Subcutaneous adipose tissue (tissue), 4 donors: Measurements from ENCODE around the gene SRGAP1. TPM values are rescaled to one million over a fixed set of nuclear protein-coding genes. Genes with fewer than 3 reads are reported as not detected.

Experiments
- CTCF ChIP-seq: fragments of 450-650 bp; IDR thresholded peaks from one replicate; pipeline ENCODE4 v1.5.1; 2016; ENCODE audit warnings: low read depth, mild to moderate bottlenecking, control low read depth, antibody characterized with exemption, moderate library complexity
- total RNA-seq, 4 donors: library from RNA; depleted of rRNA; stranded (reverse); fragments of >200 nt; gene quantifications; one replicate each; pipeline ENCODE4 v1.1.0, GENCODE V29; 2016

Gene SRGAP1
- total RNA-seq, 4 donors from 2014 or later, result 10.0 to 27.2 (median 23.8) TPM

DNA sequence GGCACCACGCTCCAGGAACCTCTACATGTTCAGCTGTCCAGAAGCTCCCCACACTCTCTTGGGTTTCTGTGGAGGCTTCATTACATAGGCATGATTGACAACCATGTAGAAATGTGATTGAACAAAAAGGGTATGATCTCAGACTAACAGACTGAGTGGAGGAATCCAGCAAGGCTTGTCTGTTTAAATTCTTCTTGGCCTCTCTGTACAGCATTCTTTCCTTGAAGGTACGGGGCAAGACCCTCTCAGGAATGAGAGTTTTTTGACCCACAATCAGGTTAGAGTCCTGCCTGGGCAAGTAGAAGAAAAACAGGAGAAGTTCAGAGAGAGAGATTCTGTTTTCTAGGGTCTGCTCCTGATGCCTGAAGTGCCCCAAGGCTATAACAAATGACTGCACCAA, 40.9 kb downstream of the SRGAP1 start:
- TF ChIP-seq CTCF, result no peak

GRCh38 chr12:63888908-63889635, 44.6 kb downstream of the SRGAP1 start:
- no peak for TF ChIP-seq CTCF

DNA sequence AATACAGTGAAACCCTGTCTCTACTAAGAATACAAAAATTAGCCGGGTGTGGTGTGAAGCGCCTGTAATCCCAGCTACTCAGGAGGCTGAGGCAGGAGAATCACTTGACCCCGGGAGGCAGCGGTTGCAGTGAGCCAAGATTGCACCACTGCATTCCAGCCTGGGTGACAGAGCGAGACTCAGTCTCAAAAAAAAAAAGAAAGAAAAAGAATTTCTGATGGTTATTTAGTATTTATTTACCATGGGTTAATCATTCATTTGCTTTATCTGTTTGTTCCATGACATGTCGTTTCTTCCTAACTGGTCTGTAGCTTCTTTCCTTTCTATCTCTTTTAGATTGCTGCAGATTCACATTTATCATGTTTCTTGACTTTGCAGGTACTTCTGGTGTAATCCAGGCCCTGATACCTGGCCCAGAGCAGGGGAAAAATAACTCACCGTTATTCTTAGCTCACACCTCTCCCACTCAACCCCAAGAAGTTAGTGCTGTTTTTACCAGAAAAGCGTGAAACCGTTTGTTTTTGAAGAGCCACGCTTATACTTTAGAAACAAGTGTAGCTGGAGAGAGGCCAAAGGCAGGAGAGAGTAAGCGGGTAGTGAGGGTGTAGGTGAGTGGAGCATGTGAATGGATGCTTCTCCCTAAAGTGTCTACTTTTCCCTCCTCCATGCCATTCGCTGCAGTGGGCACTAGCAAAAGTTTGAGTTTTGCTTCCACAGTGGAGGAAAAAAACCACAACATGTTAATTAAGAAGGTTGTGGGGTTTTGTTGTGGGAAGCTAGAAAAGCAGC, 45.4 kb downstream of the SRGAP1 start:
- no peak for TF ChIP-seq CTCF

- no peak for TF ChIP-seq CTCF
Observed at GRCh38 chr12:63893170-63893569, 48.7 kb downstream of the SRGAP1 start.

GRCh38 chr12:63894132-63894531, 49.6 kb downstream of the SRGAP1 start:
- no peak for TF ChIP-seq CTCF

GRCh38 chr12:63895841-63896240, 51.3 kb downstream of the SRGAP1 start:
- TF ChIP-seq CTCF, result no peak

DNA sequence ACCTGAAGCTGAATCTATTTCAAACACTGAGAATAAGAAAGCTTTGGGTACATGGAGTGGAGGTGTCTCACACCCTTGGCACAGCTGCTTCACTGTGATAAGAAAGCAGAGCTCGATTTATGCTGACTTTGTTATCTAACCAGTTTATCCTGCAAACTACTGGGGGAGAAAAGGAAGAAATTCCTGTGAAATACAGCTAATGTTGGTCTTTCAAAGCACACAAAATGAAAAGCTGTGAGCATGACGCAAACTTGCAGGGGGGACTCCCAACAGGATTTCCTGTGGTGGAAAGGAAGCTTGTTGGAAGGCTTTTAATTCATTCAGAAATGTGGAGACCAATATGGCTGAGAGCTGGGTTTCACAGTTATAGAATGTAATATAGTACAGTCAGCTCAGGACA, 53.4 kb downstream of the SRGAP1 start:
- no peak for TF ChIP-seq CTCF
